Neural cell (in vitro differentiated cells): ENCODE measurements around the gene TET2.

Source experiments
- CTCF ChIP-seq: fragments of 450-650 bp; IDR thresholded peaks from 2 replicates; pipeline ENCODE4 v1.5.1; 2014; ENCODE audit warnings: antibody characterized with exemption, mild to moderate bottlenecking, moderate library complexity; ENCODE audit not compliant: poor library complexity, severe bottlenecking
- EZH2 ChIP-seq: fragments of 200-600, 300-800 bp; shearing (Covaris generic), sonication (generic); IDR thresholded peaks from 2 replicates; pipeline ENCODE4 v1.6.1; 2014; ENCODE audit warnings: antibody characterized with exemption, low read length, borderline replicate concordance, mild to moderate bottlenecking; ENCODE audit not compliant: insufficient read depth, poor library complexity, severe bottlenecking
- MXI1 ChIP-seq: fragments of 450-650 bp; conservative IDR thresholded peaks from 2 replicates; pipeline ENCODE4 v1.6.1; 2014; ENCODE audit warnings: antibody characterized with exemption, mild to moderate bottlenecking; ENCODE audit not compliant: poor library complexity, severe bottlenecking

- TF ChIP-seq CTCF (no peak), EZH2 (no peak), MXI1 (no peak)
Measured at GRCh38 chr4:105288121-105288520, 141.4 kb downstream of the TET2 start.
